ENCODE measurements around the gene MTUS2.

The MTUS2 gene

GRCh38 chr13:28854657-28855056 lies 34.5 kb downstream of the MTUS2 start:
- H3K4me3 ChIP-seq (ENCODE audit: low read depth, low read length) = no peak overlapping the region
- TF ChIP-seq, protein P1, sequence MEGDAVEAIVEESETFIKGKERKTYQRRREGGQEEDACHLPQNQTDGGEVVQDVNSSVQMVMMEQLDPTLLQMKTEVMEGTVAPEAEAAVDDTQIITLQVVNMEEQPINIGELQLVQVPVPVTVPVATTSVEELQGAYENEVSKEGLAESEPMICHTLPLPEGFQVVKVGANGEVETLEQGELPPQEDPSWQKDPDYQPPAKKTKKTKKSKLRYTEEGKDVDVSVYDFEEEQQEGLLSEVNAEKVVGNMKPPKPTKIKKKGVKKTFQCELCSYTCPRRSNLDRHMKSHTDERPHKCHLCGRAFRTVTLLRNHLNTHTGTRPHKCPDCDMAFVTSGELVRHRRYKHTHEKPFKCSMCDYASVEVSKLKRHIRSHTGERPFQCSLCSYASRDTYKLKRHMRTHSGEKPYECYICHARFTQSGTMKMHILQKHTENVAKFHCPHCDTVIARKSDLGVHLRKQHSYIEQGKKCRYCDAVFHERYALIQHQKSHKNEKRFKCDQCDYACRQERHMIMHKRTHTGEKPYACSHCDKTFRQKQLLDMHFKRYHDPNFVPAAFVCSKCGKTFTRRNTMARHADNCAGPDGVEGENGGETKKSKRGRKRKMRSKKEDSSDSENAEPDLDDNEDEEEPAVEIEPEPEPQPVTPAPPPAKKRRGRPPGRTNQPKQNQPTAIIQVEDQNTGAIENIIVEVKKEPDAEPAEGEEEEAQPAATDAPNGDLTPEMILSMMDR (IDR thresholded peaks at IDR 0.05; ENCODE audit: borderline replicate concordance, insufficient read depth, low read depth, low read length) = no peak

DNA sequence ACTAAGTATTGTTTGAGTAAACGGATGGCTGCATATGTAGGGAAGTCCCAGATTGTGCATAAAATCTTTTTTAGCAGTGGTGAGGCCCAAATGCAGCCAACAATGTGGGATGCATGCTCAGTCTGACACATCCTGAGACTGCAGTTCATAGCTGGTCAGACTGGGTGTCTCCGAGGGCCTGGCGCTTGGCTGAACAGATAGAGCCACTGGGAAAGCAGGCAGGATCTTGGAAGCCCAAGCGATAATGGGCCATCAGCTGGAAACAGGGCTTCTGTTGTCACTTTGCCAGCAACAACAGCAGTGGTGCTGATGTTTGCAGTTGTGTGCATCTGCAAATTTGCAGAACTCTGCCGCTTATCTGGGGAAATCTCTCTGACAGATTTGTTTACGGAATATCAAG lies 36.1 kb downstream of the MTUS2 start:
- TF ChIP-seq, protein P1 (IDR thresholded peaks at IDR 0.05; ENCODE audit: borderline replicate concordance, insufficient read depth, low read depth, low read length) = no peak

GRCh38 chr13:28859069-28859468 lies 38.9 kb downstream of the MTUS2 start:
- TF ChIP-seq, protein P1 (IDR thresholded peaks at IDR 0.05; ENCODE audit: borderline replicate concordance, insufficient read depth, low read depth, low read length) = no peak
- H3K4me3 ChIP-seq (ENCODE audit: low read depth, low read length) = no peak overlapping the region

More for the DNA sequence above, 36.1 kb downstream of the MTUS2 start:
- no peak overlapping the region for H3K4me3 ChIP-seq (ENCODE audit: low read depth, low read length)

DNA sequence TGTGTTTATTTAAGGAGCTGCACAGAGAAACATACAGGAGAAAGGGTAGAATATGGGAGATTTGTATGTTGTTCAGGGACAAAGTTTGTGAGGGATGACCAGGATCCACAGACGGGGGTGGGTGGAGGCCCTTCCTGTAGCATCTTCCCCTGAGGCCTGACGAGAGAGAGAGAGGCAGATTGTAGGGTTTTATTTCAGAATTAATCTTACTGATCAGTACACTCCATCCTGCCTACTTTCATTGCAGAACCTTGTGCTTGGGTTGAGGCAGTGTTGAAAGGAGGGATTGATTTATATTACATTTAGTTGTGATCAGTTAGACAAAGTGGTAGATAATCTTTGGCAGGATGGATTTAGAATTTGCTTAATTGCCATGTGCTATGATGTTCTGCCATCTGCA lies 39.6 kb downstream of the MTUS2 start:
- no peak overlapping the region for H3K4me3 ChIP-seq (ENCODE audit: low read depth, low read length)
- TF ChIP-seq, protein P1 (IDR thresholded peaks at IDR 0.05; ENCODE audit: borderline replicate concordance, insufficient read depth, low read depth, low read length) = no peak

- no peak overlapping the region for H3K4me3 ChIP-seq (ENCODE audit: low read depth, low read length)
- TF ChIP-seq, protein P1 (IDR thresholded peaks at IDR 0.05; ENCODE audit: borderline replicate concordance, insufficient read depth, low read depth, low read length) = no peak
Measured at GRCh38 chr13:28864544-28864943, 44.4 kb downstream of the MTUS2 start.

DNA sequence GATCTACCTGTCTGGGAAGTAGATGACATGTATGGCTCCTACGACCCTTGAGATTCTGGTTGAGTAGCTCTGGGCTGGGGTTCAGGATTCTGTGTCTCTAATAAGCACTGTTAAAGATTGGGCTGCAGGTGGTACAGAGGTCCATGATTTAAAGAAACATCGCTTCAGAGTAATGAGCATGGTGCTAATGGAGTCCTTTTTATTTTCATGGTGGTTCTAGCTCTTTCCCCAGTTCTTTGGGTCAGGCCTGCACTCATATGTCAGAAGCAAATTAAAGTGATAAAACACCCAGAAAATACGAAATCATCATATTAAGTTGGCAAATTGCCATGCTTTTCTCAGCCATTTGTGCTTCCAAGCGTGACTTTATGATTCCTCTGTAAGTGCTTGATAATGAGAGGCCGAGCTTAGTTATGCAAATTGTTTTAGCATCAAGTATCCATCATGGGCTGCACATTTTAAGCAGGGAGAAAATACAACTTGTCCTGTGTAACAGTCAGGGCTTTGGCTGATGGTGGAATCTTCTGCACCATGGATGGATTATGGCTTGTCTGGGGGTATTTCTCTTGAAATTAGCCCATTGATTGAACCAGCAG lies 45.1 kb downstream of the MTUS2 start:
- H3K4me3 ChIP-seq (ENCODE audit: low read depth, low read length) = no peak overlapping the region
- TF ChIP-seq, protein P1 (IDR thresholded peaks at IDR 0.05; ENCODE audit: borderline replicate concordance, insufficient read depth, low read depth, low read length) = no peak

DNA sequence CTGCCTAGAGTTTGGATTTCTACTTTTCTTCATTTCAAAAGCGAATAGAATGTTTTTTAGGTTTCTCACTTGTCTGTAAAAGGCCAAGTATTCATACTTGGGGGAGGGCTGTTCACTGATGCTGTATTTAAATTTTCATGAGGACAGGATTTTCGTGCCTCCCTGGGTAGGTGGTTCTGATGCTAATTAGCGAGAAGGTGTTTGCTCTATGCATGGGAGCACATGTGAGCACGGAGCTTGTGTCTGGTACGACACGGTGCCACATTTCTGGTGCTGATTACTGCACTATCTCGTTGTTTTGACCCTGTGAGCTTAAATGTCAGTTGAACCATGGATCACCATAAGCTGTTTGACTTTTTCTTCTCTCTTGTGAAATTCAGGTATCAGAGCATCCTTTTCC lies 45.8 kb downstream of the MTUS2 start:
- TF ChIP-seq, protein P1 (IDR thresholded peaks at IDR 0.05; ENCODE audit: borderline replicate concordance, insufficient read depth, low read depth, low read length) = no peak
- no peak overlapping the region for H3K4me3 ChIP-seq (ENCODE audit: low read depth, low read length)
